Measurements from ENCODE around the gene CTSA.

The CTSA gene

GRCh38 chr20:45935416-45936046 lies 44.4 kb downstream of the CTSA start:
- Histone ChIP-seq H3K4me3 (ENCODE audit: low read depth, low read length) (peak overlapping the region; percentile 83), H3K4me1 (ENCODE audit: control insufficient read depth, insufficient read depth, low read length) (peaks cover 28% of the 10 kb centered on the region), H3K27ac (ENCODE audit: low read depth, low read length) (no peak overlapping the region), H3K27me3 (ENCODE audit: control insufficient read depth, insufficient read depth, low read length) (no peaks in the 10 kb centered on the region), H3K36me3 (ENCODE audit: control insufficient read depth, insufficient read depth, low read length) (peaks cover 34% of the 10 kb centered on the region), H3K9ac (ENCODE audit: low read length) (peak overlapping the region; percentile 82), H3K9me3 (ENCODE audit: control insufficient read depth, insufficient read depth, low read depth, low read length) (no peaks in the 10 kb centered on the region)

- H3K36me3 ChIP-seq (ENCODE audit: control insufficient read depth, insufficient read depth, low read length): peaks cover 47% of the 10 kb centered on the region
- peak overlapping the region; percentile 58 for H3K9ac ChIP-seq (ENCODE audit: low read length)
- no peak overlapping the region for H3K4me3 ChIP-seq (ENCODE audit: low read depth, low read length)
- H3K27ac ChIP-seq (ENCODE audit: low read depth, low read length): peak overlapping the region; percentile 63; the same call in 1 of the 2 replicates
- H3K4me1 ChIP-seq (ENCODE audit: control insufficient read depth, insufficient read depth, low read length): peaks cover 28% of the 10 kb centered on the region
- no peaks in the 10 kb centered on the region for H3K9me3 ChIP-seq (ENCODE audit: control insufficient read depth, insufficient read depth, low read depth, low read length)
- no peaks in the 10 kb centered on the region for H3K27me3 ChIP-seq (ENCODE audit: control insufficient read depth, insufficient read depth, low read length)
These were observed 46.6 kb downstream of the CTSA start for GRCh38 chr20:45937765-45938164.

GRCh38 chr20:45938727-45939438 lies 47.7 kb downstream of the CTSA start:
- Histone ChIP-seq H3K36me3 (ENCODE audit: control insufficient read depth, insufficient read depth, low read length) (peaks cover 58% of the 10 kb centered on the region), H3K4me3 (ENCODE audit: low read depth, low read length) (no peak overlapping the region; the same call in 1 of the 2 replicates), H3K27me3 (ENCODE audit: control insufficient read depth, insufficient read depth, low read length) (no peaks in the 10 kb centered on the region), H3K27ac (ENCODE audit: low read depth, low read length) (peak overlapping the region; percentile 69; the same call in 1 of the 2 replicates), H3K9me3 (ENCODE audit: control insufficient read depth, insufficient read depth, low read depth, low read length) (no peaks in the 10 kb centered on the region), H3K9ac (ENCODE audit: low read length) (peak overlapping the region; percentile 60), H3K4me1 (ENCODE audit: control insufficient read depth, insufficient read depth, low read length) (peaks cover 22% of the 10 kb centered on the region)

- peaks cover 22% of the 10 kb centered on the region for H3K4me1 ChIP-seq (ENCODE audit: control insufficient read depth, insufficient read depth, low read length)
- H3K27ac ChIP-seq (ENCODE audit: low read depth, low read length): no peak overlapping the region
- H3K36me3 ChIP-seq (ENCODE audit: control insufficient read depth, insufficient read depth, low read length): peaks cover 70% of the 10 kb centered on the region
- H3K9me3 ChIP-seq (ENCODE audit: control insufficient read depth, insufficient read depth, low read depth, low read length): no peaks in the 10 kb centered on the region
- no peak overlapping the region for H3K9ac ChIP-seq (ENCODE audit: low read length)
- no peaks in the 10 kb centered on the region for H3K27me3 ChIP-seq (ENCODE audit: control insufficient read depth, insufficient read depth, low read length)
- H3K4me3 ChIP-seq (ENCODE audit: low read depth, low read length): no peak overlapping the region
These were observed 48.9 kb downstream of the CTSA start for GRCh38 chr20:45940053-45940452.

- H3K4me3 ChIP-seq (ENCODE audit: low read depth, low read length): no peak overlapping the region
- H3K9ac ChIP-seq (ENCODE audit: low read length): no peak overlapping the region
- H3K27me3 ChIP-seq (ENCODE audit: control insufficient read depth, insufficient read depth, low read length): no peaks in the 10 kb centered on the region
- peaks cover 22% of the 10 kb centered on the region for H3K4me1 ChIP-seq (ENCODE audit: control insufficient read depth, insufficient read depth, low read length)
- H3K36me3 ChIP-seq (ENCODE audit: control insufficient read depth, insufficient read depth, low read length): peaks cover 74% of the 10 kb centered on the region
- H3K9me3 ChIP-seq (ENCODE audit: control insufficient read depth, insufficient read depth, low read depth, low read length): no peaks in the 10 kb centered on the region
- H3K27ac ChIP-seq (ENCODE audit: low read depth, low read length): no peak overlapping the region
These were observed 49.3 kb downstream of the CTSA start for GRCh38 chr20:45940469-45940868.

- Histone ChIP-seq H3K9me3 (ENCODE audit: control insufficient read depth, insufficient read depth, low read depth, low read length) (no peaks in the 10 kb centered on the region), H3K4me3 (ENCODE audit: low read depth, low read length) (no peak overlapping the region), H3K4me1 (ENCODE audit: control insufficient read depth, insufficient read depth, low read length) (peaks cover under 1% of the 10 kb centered on the region), H3K27me3 (ENCODE audit: control insufficient read depth, insufficient read depth, low read length) (no peaks in the 10 kb centered on the region), H3K9ac (ENCODE audit: low read length) (no peak overlapping the region), H3K27ac (ENCODE audit: low read depth, low read length) (no peak overlapping the region), H3K36me3 (ENCODE audit: control insufficient read depth, insufficient read depth, low read length) (peaks cover 90% of the 10 kb centered on the region)
These were observed 52.5 kb downstream of the CTSA start for GRCh38 chr20:45943613-45944012.

GRCh38 chr20:45944151-45944964 lies 53.2 kb downstream of the CTSA start:
- no peaks in the 10 kb centered on the region for H3K9me3 ChIP-seq (ENCODE audit: control insufficient read depth, insufficient read depth, low read depth, low read length)
- no peak overlapping the region for H3K4me3 ChIP-seq (ENCODE audit: low read depth, low read length)
- H3K27me3 ChIP-seq (ENCODE audit: control insufficient read depth, insufficient read depth, low read length): no peaks in the 10 kb centered on the region
- no peak overlapping the region for H3K9ac ChIP-seq (ENCODE audit: low read length)
- no peak overlapping the region for H3K27ac ChIP-seq (ENCODE audit: low read depth, low read length)
- no peaks in the 10 kb centered on the region for H3K4me1 ChIP-seq (ENCODE audit: control insufficient read depth, insufficient read depth, low read length)
- peaks cover 90% of the 10 kb centered on the region for H3K36me3 ChIP-seq (ENCODE audit: control insufficient read depth, insufficient read depth, low read length)

- Histone ChIP-seq H3K27me3 (ENCODE audit: control insufficient read depth, insufficient read depth, low read length) (no peaks in the 10 kb centered on the region), H3K9me3 (ENCODE audit: control insufficient read depth, insufficient read depth, low read depth, low read length) (no peaks in the 10 kb centered on the region), H3K36me3 (ENCODE audit: control insufficient read depth, insufficient read depth, low read length) (peaks cover 90% of the 10 kb centered on the region), H3K27ac (ENCODE audit: low read depth, low read length) (no peak overlapping the region), H3K4me3 (ENCODE audit: low read depth, low read length) (no peak overlapping the region), H3K9ac (ENCODE audit: low read length) (no peak overlapping the region), H3K4me1 (ENCODE audit: control insufficient read depth, insufficient read depth, low read length) (no peaks in the 10 kb centered on the region)
These were observed 54.0 kb downstream of the CTSA start for GRCh38 chr20:45944965-45945677.

- no peaks in the 10 kb centered on the region for H3K4me1 ChIP-seq (ENCODE audit: control insufficient read depth, insufficient read depth, low read length)
- no peak overlapping the region for H3K9ac ChIP-seq (ENCODE audit: low read length)
- no peak overlapping the region for H3K27ac ChIP-seq (ENCODE audit: low read depth, low read length)
- H3K4me3 ChIP-seq (ENCODE audit: low read depth, low read length): no peak overlapping the region
- H3K36me3 ChIP-seq (ENCODE audit: control insufficient read depth, insufficient read depth, low read length): peaks cover 90% of the 10 kb centered on the region
- H3K27me3 ChIP-seq (ENCODE audit: control insufficient read depth, insufficient read depth, low read length): no peaks in the 10 kb centered on the region
- H3K9me3 ChIP-seq (ENCODE audit: control insufficient read depth, insufficient read depth, low read depth, low read length): no peaks in the 10 kb centered on the region
These were observed 54.6 kb downstream of the CTSA start for GRCh38 chr20:45945678-45946148.

- Histone ChIP-seq H3K27ac (ENCODE audit: low read depth, low read length) (no peak overlapping the region), H3K9ac (ENCODE audit: low read length) (no peak overlapping the region), H3K36me3 (ENCODE audit: control insufficient read depth, insufficient read depth, low read length) (peaks cover 89% of the 10 kb centered on the region), H3K4me1 (ENCODE audit: control insufficient read depth, insufficient read depth, low read length) (no peaks in the 10 kb centered on the region), H3K9me3 (ENCODE audit: control insufficient read depth, insufficient read depth, low read depth, low read length) (no peaks in the 10 kb centered on the region), H3K4me3 (ENCODE audit: low read depth, low read length) (no peak overlapping the region), H3K27me3 (ENCODE audit: control insufficient read depth, insufficient read depth, low read length) (no peaks in the 10 kb centered on the region)
These were observed 55.2 kb downstream of the CTSA start for GRCh38 chr20:45946149-45946970.
